ENCODE results near the gene GPR146.
"Not testable (repeated sequence)": the region's sequence is repeated elsewhere in the genome, so short reads cannot be mapped to it uniquely, and the experiment has no call there.

GPR146 gene, protein sequence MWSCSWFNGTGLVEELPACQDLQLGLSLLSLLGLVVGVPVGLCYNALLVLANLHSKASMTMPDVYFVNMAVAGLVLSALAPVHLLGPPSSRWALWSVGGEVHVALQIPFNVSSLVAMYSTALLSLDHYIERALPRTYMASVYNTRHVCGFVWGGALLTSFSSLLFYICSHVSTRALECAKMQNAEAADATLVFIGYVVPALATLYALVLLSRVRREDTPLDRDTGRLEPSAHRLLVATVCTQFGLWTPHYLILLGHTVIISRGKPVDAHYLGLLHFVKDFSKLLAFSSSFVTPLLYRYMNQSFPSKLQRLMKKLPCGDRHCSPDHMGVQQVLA

DNA sequence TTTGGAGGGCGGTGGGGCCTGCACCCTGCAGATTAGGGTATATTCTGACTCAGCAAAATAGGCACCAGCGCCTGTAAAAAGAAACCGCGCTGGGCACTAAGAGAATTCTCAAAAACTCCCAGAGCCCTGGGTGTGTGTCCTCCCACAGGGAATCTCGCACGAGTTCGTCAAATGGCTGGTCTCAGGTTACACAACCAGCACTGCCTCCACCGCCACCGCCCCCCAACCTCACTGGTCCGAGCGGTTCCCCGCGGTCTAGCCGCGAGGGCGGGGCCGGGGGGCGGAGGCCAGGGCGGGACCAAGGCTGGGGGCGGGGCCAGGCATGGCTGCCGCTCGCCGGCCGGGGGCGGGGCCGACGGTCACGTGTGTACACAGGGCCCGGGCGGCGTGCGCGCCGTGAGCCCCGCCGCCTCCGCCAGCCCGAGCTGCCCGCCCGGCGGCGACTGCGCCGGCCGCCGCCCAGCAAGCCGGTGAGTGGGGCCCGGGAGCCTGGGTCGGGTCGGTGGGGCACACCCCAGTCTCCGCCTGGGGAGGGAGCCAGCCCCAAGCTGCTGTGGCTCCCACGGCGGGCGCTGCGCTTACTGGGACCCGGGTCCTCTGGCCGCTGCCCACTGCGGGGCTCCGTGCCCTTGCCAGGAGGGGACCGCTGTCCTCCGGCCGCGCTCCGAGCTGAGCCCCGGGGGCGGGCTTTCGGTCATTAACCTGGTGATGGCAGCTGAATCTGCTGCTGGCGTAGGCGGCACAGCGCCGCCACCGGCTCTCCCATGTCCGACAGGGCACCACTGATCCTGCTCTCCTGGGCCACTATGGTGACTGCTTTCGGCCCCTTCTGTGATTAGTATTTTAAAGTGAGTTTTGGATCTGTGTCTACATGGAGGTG, at the start of gene GPR146:
GPR146 (plus strand) TSS at position 358 of the 880 bp plus-strand sequence. CDS start 12,970 bp downstream, outside the sequence.
- DNase-seq: peak; percentile 95

DNA sequence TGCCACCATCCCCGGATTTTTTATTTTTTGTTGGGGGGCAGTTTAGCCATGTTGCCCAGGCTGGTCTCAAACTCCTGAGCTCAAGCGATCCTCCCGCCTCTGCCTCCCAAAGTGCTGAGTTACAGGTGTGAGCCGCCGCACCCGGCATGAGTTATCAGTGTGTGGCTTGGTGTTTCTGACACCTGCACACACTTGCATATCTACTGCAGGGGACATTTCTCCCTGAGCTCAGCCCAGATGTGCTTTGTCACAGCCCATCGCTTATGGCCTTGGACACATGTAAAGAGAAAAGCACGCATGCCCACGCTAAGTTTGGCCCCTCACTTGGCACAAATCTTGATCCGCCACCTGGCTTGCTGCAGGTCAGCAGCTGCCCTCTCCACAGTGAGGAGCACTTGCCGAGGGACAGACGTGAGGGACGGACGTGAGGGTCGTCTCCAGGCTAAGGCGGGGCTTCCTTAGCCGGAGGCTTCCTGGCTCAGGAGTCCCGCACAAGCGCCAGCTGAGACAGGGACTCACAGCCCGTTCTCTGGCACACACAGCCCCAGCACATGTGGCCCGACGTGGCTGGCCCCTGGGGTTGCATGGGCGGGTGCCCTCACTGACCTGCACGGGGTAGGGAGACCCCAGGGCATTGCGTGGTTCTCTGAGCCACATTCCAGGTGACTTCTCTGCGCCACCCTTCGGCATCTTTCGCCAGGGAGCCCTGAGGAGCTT, 49.6 kb upstream of the GPR146 start:
- DNase-seq: no peak

DNA sequence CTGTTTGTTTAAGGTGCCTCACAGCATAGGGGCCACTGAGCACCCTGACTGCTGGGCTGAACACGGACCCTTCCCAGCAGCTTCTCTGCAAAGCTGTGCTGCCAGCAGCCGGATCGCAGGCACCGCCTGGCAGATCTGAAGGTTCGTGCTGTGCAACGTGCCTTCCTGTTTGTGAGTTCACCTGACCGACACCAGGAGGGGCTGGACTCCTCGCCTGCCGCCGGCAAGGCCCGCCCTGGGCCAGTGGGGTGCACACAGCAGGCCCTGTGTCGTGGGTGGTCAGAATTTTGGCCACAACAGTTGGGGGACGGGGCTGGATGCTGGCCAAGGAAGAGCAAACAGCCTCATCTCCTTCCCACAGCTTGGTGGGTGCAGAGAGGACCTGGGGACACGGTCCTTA, 48.8 kb upstream of the GPR146 start:
- no peak for DNase-seq

DNA sequence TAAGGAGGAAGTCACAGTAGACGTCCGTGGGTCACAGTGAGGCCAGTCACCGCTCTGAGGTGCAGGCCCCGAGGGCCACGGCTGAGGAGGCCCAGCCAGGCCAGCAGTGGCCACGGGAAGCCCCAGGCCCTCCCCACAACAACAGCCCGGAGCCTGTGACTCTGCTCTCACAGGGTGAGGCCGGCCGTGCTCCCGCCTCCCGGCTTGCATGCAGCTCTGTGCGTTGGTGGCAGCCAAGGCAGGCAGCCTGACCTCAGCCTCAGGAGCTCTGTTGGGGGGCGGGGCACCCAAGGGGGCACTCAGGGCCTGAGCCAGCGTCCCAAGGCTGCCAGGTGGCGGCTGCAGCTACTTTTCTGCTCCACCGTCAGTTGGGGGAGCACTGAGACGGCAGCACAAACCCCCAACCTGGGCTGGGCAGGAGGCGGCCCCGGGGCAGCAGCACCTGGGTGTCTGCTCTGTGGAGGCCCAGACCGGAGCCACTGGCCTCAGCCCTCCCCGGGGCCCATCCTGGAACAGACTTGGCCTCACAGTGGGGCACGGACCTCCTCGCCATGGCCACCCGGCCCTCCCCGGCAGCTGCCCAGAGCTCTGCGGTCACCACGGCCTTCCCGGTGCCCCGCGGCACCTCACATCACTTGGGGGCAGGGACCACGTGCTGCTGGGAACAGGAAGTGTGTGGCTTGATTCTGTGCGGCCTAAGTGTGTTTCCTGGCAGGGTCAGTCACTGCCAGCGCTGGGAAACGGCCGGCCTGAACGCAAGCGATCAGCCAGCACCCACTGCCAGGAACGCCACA, 48.1 kb upstream of the GPR146 start:
- no peak for DNase-seq

DNA sequence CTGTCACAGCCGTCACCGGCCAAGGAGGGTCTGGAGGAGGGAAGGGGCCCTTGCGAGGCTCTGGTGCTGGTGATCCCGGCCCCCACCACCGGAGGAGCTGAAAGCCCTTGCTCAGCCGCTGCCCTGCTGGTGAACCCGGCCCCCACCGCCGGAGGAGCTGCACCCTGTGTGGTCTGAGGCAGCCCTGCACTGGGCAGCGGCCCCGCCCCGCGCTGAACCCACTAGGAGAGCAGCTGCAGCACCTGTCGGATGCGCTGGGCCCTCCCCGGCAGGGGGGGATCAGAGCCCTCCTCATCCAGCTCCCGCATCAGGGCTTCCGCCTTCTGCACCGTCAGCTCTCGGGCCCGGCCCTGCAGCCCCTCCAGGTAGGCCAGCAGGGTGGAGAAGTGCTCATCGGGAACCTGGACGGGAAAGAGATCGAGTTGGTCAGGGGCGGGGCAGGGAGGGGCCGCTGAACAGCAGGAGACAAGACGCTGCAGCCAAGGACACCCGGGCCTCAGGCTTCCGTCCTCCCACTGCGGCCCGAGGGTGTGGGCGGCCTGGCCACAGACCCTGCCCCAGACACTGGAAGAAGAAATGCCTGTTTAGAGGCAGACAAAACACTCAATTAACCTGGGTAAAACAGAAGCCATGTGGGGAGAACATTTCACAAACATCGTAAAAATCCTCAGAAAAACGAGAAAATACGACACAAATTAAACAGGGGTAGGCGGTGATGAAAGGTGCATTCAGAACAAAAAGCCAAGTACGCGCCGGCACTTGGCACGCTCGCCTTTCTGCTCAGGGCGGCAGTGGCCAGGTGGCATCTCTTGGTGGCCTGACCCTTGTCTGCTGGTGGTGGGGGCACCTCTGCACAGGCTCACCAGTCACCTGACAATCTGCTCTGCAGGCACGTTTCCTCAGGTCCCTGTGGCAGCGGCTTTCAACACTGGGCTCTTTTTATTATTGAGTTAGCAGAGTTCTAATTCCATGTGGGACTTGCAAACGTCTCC, 46.6 kb upstream of the GPR146 start:
- DNase-seq: no peak

DNA sequence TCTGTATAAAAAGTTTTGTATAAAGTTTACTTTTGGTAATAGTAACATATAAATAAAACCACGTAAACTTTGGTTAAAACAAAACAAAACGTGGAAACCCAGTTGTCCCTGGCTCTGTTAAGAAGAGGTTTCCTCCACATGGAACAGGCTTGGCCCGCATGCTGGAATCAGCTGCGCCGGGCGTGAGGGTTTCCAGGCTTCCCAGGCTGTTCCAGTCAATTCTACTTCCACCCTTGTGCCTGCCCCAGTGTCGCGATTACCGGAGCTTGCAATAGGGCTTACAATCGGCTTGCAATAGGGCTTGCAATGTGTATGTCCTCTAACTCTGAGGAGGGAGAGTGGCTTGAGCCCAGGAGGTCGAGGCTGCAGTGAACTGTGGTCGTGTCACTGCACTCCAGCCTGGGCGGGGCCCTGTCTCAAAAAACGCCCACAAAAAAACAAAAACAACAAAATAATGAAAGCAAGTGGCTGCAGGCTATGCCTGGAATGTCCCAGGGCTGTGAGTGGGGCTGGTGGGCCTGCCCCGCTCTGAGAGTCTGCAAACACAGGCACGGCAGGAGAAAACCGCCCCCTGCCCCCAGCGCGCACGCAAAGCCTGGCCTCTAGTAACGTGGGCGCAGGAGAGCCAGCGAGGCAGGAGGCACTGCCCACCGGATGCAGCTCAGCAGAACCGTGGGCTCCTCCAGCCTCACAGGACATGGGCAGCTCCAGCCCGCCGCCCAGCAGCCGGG, 45.0 kb upstream of the GPR146 start:
- DNase-seq: no peak

DNA sequence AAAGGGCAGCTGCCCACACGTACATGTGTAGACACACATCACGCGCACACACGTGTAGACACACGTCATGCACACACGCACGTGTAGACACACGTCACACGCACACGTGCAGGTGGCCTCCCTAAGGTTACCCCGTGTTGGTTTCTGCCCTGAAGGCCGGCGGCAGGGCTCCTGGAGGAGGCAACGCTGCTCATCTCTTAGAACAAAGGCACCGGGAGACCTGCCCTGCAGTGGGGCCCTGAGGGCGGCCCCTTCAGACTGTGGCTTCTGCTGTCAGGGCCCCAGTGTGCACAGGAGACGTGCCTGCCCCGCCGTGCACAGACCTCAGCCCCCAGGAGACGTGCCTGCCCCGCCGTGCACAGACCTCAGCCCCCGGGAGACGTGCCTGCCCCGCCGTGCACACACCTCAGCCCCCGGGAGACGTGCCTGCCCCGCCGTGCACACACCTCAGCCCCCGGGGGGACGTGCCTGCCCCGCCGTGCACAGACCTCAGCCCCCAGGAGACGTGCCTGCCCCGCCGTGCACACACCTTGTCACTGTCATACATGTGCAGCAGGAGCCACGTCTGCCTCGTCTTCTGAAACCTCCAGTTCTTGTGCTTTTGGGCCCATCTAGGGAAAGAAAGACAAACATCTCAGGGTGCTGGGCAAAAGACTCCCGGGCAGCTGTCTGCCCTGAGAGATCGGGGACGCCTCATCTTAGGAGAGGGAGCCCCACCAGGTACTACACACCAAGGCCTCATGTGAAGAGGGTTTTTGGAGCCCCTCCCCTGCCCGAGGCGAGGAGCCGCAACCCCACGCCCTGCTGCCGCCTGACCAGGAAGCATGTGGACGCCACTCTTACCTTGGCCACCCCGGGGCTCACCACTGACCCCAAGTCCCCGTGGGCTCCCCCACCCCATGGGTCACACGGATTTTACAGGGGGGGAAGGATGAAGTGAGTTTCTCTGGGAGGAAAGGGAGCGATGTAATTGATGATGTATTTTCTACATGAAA, 44.1 kb upstream of the GPR146 start:
- DNase-seq: no peak

DNA sequence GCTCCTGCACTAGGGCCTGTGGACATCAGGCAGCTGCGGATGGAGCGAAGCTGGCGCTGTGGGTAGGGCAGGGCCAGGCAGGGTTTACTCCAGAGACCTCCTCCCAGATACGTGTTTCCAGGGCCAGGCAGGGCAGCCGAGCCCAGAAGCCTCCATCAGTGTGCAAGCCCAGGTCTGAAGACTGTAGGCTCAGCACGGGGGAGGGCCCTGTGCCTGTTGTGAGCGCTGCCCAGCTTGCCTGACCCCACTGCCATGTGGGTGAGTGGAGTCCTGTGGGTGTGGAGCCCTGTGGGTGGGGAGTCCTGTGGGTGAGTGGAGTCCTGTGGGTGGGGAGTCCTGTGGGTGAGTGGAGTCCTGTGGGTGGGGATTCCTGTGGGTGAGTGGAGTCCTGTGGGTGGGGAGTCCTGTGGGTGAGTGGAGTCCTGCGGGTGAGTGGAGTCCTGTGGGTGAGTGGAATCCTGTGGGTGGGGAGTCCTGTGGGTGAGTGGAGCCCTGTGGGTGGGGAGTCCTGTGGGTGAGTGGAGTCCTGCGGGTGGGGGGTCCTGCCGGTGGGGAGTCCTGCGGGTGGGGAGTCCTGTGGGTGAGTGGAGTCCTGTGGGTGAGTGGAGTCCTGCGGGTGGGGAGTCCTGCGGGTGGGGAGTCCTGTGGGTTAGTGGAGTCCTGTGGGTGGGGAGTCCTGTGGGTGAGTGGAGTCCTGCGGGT, 43.1 kb upstream of the GPR146 start:
- not testable (repeated sequence) for DNase-seq

DNA sequence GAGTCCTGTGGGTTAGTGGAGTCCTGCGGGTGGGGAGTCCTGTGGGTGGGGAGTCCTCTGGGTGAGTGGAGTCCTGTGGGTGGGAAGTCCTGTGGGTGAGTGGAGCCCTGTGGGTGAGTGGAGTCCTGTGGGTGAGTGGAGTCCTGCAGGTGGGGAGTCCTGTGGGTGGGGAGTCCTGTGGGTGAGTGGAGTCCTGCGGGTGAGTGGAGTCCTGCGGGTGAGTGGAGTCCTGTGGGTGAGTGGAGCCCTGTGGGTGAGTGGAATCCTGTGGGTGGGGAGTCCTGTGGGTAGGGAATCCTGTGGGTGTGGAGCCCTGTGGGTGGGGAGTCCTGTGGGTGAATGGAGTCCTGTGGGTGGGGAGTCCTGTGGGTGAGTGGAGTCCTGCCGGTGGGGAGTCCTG, 42.3 kb upstream of the GPR146 start:
- DNase-seq: not testable (repeated sequence)

DNA sequence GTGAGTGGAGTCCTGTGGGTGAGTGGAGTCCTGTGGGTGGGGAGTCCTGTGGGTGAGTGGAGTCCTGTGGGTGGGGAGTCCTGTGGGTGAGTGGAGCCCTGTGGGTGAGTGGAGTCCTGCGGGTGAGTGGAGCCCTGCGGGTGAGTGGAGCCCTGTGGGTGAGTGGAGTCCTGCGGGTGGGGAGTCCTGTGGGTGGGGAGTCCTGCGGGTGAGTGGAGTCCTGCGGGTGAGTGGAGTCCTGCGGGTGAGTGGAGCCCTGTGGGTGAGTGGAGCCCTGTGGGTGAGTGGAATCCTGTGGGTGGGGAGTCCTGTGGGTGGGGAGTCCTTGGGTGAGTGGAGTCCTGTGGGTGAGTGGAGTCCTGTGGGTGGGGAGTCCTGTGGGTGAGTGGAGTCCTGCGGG, 41.9 kb upstream of the GPR146 start:
- not testable (repeated sequence) for DNase-seq

DNA sequence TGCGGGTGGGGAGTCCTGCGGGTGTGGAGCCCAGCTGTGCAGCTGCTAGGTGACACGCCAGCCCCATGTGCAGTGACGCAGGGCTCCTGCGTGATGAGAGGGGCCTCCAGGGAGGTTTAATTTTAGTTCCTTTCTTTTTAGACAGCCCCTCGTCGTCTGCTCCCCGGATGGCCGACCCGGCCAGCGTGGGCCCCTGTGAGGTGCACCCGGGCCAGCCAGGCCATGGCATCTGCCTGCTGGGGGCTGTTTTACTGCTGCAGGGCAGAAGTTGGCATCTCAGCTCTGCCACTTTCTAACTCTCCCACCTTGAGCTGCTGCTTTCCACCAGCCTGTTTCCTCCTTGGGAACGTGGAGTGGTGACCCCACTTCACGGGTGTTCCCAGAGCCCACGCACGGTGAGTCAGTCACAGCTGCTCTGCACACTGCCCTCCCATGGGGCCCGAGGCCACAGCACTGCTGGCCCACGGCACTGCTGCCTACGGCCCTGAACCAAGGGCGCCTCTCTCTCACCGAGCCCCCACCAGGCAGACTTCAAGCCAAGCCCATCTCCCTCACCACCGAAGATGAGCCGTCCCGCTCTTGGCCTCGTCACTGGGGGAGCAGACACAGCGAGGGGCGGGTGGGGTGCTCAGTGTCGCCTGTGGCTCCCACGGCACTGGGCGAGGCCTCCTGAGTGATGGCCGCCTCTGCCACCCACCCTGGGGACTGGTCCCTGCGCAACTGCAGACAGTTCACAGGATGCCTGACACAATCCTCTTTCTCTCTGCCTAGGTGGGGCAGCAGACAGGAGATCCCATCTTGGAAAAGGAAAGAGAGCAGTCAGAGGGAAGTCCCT, 40.1 kb upstream of the GPR146 start:
- DNase-seq: no peak

DNA sequence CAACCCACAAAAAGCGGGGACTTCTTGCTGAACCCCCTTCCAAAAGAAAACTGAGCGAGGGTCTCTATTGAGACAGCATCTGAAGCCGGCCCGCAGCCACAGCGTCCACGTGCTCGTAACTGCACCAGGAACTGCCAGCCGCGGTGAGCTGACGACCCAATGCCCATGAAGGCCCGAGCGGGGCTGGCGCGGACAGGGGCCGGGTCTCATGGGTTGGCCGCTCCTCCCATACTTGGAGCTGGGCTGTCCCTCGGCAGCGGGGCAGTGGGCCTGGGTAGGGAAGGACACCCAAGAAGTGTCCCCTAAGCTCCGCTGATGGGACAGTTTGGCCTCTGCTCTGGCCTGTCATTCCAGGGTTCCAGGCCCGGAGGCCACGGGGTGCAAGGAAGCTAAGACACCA, 39.0 kb upstream of the GPR146 start:
- DNase-seq: no peak

DNA sequence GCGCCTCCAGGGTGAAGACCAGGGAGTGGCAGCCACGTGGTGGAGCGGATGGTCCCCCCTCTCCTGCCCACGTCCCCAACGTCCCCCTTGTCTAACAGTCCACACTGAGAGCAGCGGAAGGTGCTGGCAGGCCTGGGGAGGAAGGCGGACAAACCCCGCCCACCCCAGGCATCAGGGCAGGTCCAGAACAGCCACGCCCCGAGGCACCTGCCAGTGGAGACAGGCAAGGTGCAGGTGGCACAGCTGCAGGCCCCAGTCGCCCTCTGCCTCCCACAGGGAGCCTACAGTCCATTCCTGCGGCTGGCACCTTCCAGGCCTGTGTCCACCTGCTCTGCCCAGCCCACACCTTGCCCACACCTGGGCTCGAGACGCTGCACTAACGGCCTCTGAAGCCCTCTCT, 36.4 kb upstream of the GPR146 start:
- DNase-seq: no peak

DNA sequence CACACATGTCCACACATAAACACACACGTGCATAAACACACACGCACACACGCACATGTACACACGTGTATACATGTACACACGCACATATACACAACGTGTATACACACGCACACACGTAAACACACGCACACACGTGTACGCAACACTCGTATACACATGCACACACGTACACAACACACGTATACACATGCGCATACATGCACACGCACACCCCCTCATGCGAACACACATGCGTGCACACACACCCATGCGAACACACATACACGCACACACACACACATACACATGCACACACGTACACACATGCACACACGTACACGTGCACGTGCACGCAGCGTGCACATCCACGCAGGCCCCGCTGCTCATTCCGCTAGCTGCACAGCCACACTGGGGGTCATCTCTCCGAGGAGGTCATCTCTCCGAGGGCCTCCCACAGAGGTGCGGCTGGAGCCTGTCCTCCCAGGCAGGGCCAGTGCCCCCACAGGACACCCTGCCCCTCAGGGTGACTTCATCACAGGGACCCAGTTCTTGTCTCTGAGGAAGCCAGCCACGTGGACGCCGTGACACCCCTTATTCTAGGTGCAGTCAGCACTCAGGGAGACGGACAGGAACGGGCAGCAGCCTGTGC, 35.5 kb upstream of the GPR146 start:
- no peak for DNase-seq

DNA sequence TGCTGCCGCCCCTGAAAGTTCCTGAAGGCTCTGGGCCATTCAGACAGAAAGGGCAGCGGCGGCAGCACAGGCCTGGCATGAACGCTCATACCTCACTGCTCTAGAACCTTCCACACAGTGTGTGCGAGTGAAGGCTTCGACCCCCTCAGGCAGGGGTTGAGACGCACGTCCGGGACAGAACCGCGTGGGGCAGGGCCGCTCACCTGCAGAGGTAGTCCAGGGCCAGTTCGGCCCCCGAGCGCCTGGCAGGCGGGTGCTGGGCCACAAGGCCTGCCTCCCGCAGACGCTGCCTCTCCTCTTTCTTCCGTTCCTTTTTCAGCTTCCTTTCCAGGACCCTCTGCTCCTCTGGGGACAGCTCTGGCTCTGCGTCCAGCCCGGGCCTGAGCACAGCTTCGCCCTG, 34.6 kb upstream of the GPR146 start:
- DNase-seq: no peak

DNA sequence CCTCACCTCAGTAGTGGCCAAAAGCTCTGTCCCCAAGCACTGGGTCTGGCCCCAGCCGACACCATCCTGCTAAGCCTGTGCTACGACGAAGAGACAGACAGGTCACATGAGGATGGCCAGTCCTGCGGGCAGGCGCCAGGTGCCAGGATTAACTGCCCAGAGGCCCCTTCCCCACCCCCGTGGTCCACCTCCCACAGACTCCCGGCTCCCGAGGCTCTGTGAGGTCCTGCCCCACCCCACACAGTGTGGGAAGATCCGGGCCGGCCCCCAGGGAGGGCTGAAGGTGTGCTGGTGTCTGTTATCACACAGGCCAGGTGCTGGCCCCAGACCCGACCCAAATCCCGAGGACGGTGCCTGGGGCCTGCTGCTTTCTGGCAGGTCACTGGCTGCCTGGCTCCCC, 34.1 kb upstream of the GPR146 start:
- DNase-seq: no peak

DNA sequence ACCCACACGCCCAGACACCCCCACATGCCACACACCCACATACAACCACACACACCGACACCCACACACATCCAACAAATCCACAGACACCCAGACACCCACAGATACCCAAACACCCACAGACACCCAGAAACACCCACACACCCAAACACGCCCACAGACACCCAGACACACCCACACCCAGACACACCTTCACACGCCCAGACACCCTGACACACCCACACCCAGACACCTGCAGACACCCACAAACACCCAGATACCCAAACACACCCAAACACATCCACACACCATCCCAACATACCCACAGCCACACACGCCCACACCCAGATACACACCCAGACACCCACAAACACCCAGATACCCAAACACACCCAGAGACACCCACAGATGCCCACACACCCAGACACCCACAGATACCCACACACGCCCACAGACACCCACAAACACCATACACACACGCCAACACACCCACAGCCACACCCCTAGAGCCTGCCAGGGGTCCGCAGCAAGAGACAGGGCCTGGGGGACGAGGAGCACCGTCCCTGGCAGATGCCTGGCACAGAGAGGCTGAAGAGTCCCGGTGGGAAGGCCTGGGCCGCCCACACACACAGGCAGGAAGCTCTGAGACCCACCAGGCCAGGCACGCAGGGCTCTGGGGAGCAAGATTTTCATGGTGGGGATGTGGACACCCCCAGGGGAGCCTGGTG, 32.9 kb upstream of the GPR146 start:
- no peak for DNase-seq

Measured in stimulated activated CD4-positive, alpha-beta T cell treated with anti-CD3 and anti-CD28 coated beads, Interleukin-15, amount 100 ng/mL, for 24 hours (primary cell).